ENCODE measurements around the gene MACROD2. TPM values are rescaled to one million over a fixed set of nuclear protein-coding genes. Genes with fewer than 3 reads are reported as not detected.

MACROD2 gene
- total and polyA plus RNA-seq, 4 donors, result 13.0 to 67.1 (median 20.7) TPM

DNA sequence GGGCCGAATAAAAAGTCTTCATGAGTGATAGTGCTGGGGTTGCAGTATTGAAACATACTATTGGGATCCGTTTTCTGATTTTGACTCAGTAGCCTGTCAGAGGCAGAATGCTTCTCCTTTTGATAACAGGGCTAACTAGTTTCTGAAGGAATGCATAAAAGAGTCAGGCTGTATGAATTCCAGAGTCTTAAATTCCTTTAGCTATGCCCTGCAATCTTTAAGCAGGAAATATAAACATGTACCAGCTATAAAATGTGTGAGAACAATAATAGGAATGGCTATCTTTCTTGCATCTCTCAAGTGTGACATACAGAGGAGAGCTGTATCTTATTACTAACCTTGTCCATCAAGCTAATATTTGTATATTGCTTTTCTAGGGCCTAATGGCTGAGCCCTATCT lies 1660.8 kb downstream of the MACROD2 start:
- Histone ChIP-seq H3K4me1 (ENCODE audit: control insufficient read depth in 5 of 5, insufficient read depth in 5 of 5, low read length in 5 of 5) (peaks cover 0 to 11% (median 0%) of the 10 kb centered on the region in 5 donors), H3K36me3 (ENCODE audit: control insufficient read depth in 4 of 4, insufficient read depth in 4 of 4, low read length in 4 of 4) (peaks cover 0 to 2% (median 0%) of the 10 kb centered on the region in 4 donors), H3K9ac (ENCODE audit: insufficient read depth in 1 of 2, low read length in 2 of 2) (no peak overlapping the region), H3K4me3 (no peak overlapping the region), H3K27ac (ENCODE audit: low read depth in 1 of 2, low read length in 1 of 2) (no peak overlapping the region), H3K27me3 (ENCODE audit: control insufficient read depth in 3 of 3, insufficient read depth in 3 of 3, low read length in 2 of 3) (no peaks in the 10 kb centered on the region), H3K9me3 (ENCODE audit: control insufficient read depth in 4 of 4, insufficient read depth in 3 of 4, low read length in 3 of 4) (no peaks in the 10 kb centered on the region)
- 84% methylated on average over 2 of the region's 2 CpGs for WGBS, 2 donors
- ATAC-seq (ENCODE audit: insufficient read depth, low FRiP score) (no peak), DNase-seq (peak in 2 of 3 donors; percentile 18 to 19)
- TF ChIP-seq, protein P1, sequence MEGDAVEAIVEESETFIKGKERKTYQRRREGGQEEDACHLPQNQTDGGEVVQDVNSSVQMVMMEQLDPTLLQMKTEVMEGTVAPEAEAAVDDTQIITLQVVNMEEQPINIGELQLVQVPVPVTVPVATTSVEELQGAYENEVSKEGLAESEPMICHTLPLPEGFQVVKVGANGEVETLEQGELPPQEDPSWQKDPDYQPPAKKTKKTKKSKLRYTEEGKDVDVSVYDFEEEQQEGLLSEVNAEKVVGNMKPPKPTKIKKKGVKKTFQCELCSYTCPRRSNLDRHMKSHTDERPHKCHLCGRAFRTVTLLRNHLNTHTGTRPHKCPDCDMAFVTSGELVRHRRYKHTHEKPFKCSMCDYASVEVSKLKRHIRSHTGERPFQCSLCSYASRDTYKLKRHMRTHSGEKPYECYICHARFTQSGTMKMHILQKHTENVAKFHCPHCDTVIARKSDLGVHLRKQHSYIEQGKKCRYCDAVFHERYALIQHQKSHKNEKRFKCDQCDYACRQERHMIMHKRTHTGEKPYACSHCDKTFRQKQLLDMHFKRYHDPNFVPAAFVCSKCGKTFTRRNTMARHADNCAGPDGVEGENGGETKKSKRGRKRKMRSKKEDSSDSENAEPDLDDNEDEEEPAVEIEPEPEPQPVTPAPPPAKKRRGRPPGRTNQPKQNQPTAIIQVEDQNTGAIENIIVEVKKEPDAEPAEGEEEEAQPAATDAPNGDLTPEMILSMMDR (IDR thresholded peaks at IDR 0.05; ENCODE audit: control extremely low read depth, extremely low read depth), result no peak

DNA sequence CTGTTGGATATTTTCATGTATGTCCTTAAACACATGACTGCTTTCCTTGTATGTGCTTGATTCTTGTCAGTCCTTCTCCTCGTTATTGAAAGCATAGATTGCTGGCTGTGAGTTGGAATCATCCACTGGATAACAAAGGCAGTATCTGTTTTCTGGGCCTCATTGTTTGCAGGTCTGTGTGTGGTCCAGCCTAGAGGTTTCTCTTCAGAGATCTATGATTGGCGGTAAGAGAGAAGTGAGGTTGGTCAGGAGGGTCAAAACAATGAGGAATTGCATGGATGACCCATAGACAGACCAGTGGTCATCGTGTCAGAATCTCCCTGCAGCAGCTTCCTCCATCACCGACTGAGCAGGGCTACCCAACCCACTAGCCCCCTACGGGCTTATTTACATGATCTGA lies 1663.0 kb downstream of the MACROD2 start:
- no peak overlapping the region for H3K27ac ChIP-seq (ENCODE audit: low read depth in 1 of 2, low read length in 1 of 2)
- TF ChIP-seq, protein P1 (IDR thresholded peaks at IDR 0.05; ENCODE audit: control extremely low read depth, extremely low read depth), result no peak
- H3K9me3 ChIP-seq (ENCODE audit: control insufficient read depth in 4 of 4, insufficient read depth in 3 of 4, low read length in 3 of 4), result no peaks in the 10 kb centered on the region
- no peak overlapping the region for H3K9ac ChIP-seq (ENCODE audit: insufficient read depth in 1 of 2, low read length in 2 of 2)
- ATAC-seq (ENCODE audit: insufficient read depth, low FRiP score) (no peak), DNase-seq (no peak)
- H3K4me3 ChIP-seq, result no peak overlapping the region
- peaks cover 0 to 11% (median 0%) of the 10 kb centered on the region in 5 donors for H3K4me1 ChIP-seq (ENCODE audit: control insufficient read depth in 5 of 5, insufficient read depth in 5 of 5, low read length in 5 of 5)
- WGBS, 2 donors, result 68 to 72% methylated on average over 5 of the region's 5 CpGs
- peaks cover 0 to 2% (median 0%) of the 10 kb centered on the region in 4 donors for H3K36me3 ChIP-seq (ENCODE audit: control insufficient read depth in 4 of 4, insufficient read depth in 4 of 4, low read length in 4 of 4)
- no peaks in the 10 kb centered on the region for H3K27me3 ChIP-seq (ENCODE audit: control insufficient read depth in 3 of 3, insufficient read depth in 3 of 3, low read length in 2 of 3)

DNA sequence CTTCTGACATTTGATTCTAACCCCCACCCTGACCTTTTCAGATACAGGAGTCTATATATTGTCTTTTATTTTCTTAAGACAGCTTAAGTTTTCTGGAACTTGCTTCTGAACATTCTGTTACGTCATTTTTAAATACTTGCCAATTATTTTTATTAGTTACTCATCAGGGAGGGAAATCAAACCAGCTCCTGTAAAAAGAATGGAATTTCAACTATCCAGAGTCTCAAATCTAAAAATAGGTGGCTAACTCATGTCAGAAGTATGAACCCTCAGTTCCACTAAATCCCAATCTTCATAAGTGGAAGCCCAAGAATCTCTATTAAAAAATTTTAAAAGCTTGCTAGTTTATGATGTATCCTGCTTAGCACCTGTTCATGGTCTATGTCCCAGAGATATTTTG lies 1677.9 kb downstream of the MACROD2 start:
- no peak overlapping the region for H3K27ac ChIP-seq (ENCODE audit: low read depth in 1 of 2, low read length in 1 of 2)
- no peak overlapping the region for H3K4me3 ChIP-seq
- peaks cover 0 to 19% (median 0%) of the 10 kb centered on the region in 5 donors for H3K4me1 ChIP-seq (ENCODE audit: control insufficient read depth in 5 of 5, insufficient read depth in 5 of 5, low read length in 5 of 5)
- DNase-seq, result no peak
- TF ChIP-seq, protein P1 (IDR thresholded peaks at IDR 0.05; ENCODE audit: control extremely low read depth, extremely low read depth), result no peak
- no peaks in the 10 kb centered on the region for H3K27me3 ChIP-seq (ENCODE audit: control insufficient read depth in 3 of 3, insufficient read depth in 3 of 3, low read length in 2 of 3)
- no peak for ATAC-seq (ENCODE audit: insufficient read depth, low FRiP score)
- H3K9ac ChIP-seq (ENCODE audit: insufficient read depth in 1 of 2, low read length in 2 of 2), result no peak overlapping the region
- no peaks in the 10 kb centered on the region for H3K36me3 ChIP-seq (ENCODE audit: control insufficient read depth in 4 of 4, insufficient read depth in 4 of 4, low read length in 4 of 4)
- 61 to 85% methylated on average over 1 of the region's 1 CpG for WGBS, 2 donors
- H3K9me3 ChIP-seq (ENCODE audit: control insufficient read depth in 4 of 4, insufficient read depth in 3 of 4, low read length in 3 of 4), result no peaks in the 10 kb centered on the region

All from lung (tissue), 12 donors.